DOHH2 (cell line): ENCODE data around the gene ALOX15B.

Experiments
- EZH2phosphoT487 ChIP-seq: fragments of 200-600 bp; sonication (generic); IDR thresholded peaks from 2 replicates; pipeline ENCODE4 v1.6.1; 2017; ENCODE audit warnings: borderline replicate concordance, mild to moderate bottlenecking, antibody characterized with exemption, low read length, moderate library complexity, mixed read lengths
- TF ChIP-seq, protein P1 (sequence below): fragments of 200-600 bp; sonication (generic); IDR thresholded peaks from one replicate; pipeline ENCODE4 v1.5.1; 2014; ENCODE audit warnings: antibody characterized with exemption, mild to moderate bottlenecking, low read depth, low read length; ENCODE audit not compliant: poor library complexity, severe bottlenecking

GRCh38 chr17:8075081-8075480 lies 36.2 kb downstream of the ALOX15B start:
- TF ChIP-seq, protein P1, sequence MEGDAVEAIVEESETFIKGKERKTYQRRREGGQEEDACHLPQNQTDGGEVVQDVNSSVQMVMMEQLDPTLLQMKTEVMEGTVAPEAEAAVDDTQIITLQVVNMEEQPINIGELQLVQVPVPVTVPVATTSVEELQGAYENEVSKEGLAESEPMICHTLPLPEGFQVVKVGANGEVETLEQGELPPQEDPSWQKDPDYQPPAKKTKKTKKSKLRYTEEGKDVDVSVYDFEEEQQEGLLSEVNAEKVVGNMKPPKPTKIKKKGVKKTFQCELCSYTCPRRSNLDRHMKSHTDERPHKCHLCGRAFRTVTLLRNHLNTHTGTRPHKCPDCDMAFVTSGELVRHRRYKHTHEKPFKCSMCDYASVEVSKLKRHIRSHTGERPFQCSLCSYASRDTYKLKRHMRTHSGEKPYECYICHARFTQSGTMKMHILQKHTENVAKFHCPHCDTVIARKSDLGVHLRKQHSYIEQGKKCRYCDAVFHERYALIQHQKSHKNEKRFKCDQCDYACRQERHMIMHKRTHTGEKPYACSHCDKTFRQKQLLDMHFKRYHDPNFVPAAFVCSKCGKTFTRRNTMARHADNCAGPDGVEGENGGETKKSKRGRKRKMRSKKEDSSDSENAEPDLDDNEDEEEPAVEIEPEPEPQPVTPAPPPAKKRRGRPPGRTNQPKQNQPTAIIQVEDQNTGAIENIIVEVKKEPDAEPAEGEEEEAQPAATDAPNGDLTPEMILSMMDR: no peak
- TF ChIP-seq EZH2phosphoT487: no peak
